ENCODE data around the gene HPSE2.

GRCh38 chr10:98646998-98647917 is 588.4 kb downstream of the HPSE2 start:
- TF ChIP-seq, protein P1, sequence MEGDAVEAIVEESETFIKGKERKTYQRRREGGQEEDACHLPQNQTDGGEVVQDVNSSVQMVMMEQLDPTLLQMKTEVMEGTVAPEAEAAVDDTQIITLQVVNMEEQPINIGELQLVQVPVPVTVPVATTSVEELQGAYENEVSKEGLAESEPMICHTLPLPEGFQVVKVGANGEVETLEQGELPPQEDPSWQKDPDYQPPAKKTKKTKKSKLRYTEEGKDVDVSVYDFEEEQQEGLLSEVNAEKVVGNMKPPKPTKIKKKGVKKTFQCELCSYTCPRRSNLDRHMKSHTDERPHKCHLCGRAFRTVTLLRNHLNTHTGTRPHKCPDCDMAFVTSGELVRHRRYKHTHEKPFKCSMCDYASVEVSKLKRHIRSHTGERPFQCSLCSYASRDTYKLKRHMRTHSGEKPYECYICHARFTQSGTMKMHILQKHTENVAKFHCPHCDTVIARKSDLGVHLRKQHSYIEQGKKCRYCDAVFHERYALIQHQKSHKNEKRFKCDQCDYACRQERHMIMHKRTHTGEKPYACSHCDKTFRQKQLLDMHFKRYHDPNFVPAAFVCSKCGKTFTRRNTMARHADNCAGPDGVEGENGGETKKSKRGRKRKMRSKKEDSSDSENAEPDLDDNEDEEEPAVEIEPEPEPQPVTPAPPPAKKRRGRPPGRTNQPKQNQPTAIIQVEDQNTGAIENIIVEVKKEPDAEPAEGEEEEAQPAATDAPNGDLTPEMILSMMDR (conservative IDR thresholded peaks at IDR 0.05) = no peak
- TF ChIP-seq ZFX (IDR thresholded peaks at IDR 0.05) = no peak

Measured in C4-2B (cell line).